ENCODE measurements around the gene MACROH2A1.
"Not testable (repeated sequence)": the region's sequence is repeated elsewhere in the genome, so short reads cannot be mapped to it uniquely, and the experiment has no call there.

Gene MACROH2A1

GRCh38 chr5:135376961-135377624, 21.9 kb downstream of the MACROH2A1 start:
- DNase-seq: no peak

GRCh38 chr5:135375040-135375793, 23.8 kb downstream of the MACROH2A1 start:
- DNase-seq: no peak

- DNase-seq: no peak
Measured at GRCh38 chr5:135373736-135374515, 25.1 kb downstream of the MACROH2A1 start.

GRCh38 chr5:135372654-135373381, 26.2 kb downstream of the MACROH2A1 start:
- DNase-seq: no peak

GRCh38 chr5:135371622-135372232, 27.3 kb downstream of the MACROH2A1 start:
- DNase-seq: no peak

GRCh38 chr5:135369952-135370351, 29.1 kb downstream of the MACROH2A1 start:
- DNase-seq: no peak

- DNase-seq: no peak
Measured at GRCh38 chr5:135367554-135367953, 31.5 kb downstream of the MACROH2A1 start.

- no peak for DNase-seq
Measured at GRCh38 chr5:135367076-135367475, 32.0 kb downstream of the MACROH2A1 start.

- DNase-seq: no peak
Measured at GRCh38 chr5:135365281-135365680, 33.8 kb downstream of the MACROH2A1 start.

- DNase-seq: no peak
Measured at GRCh38 chr5:135364421-135365262, 34.4 kb downstream of the MACROH2A1 start.

GRCh38 chr5:135363342-135363741, 35.7 kb downstream of the MACROH2A1 start:
- not testable (repeated sequence) for DNase-seq

GRCh38 chr5:135362102-135362501, 36.9 kb downstream of the MACROH2A1 start:
- DNase-seq: no peak

- no peak for DNase-seq
Measured at GRCh38 chr5:135360278-135361274, 38.5 kb downstream of the MACROH2A1 start.

GRCh38 chr5:135359374-135360165, 39.5 kb downstream of the MACROH2A1 start:
- no peak for DNase-seq

GRCh38 chr5:135357685-135358084, 41.3 kb downstream of the MACROH2A1 start:
- no peak for DNase-seq

GRCh38 chr5:135356522-135357318, 42.3 kb downstream of the MACROH2A1 start:
- no peak for DNase-seq

GRCh38 chr5:135355169-135355568, 43.9 kb downstream of the MACROH2A1 start:
- DNase-seq: no peak

- DNase-seq: no peak
Measured at GRCh38 chr5:135353952-135354721, 44.9 kb downstream of the MACROH2A1 start.
